H9 (cell line): ENCODE data around the gene WNT5B. TPM values are rescaled to one million over a fixed set of nuclear protein-coding genes. Genes with fewer than 3 reads are reported as not detected.

Experiments
- DNase-seq: peaks from one replicate; pipeline ENCODE4 v3.0.0-alpha.2; 2017
- H2AFZ ChIP-seq: one replicate; pipeline ENCODE4 v1.6.1; 2013; ENCODE audit warnings: mild to moderate bottlenecking, low read length, control low read depth, moderate library complexity
- H2AK5ac ChIP-seq: 2 replicates; pipeline ENCODE4 v1.6.1; 2013; ENCODE audit warnings: low read length, control low read depth, mixed read lengths; ENCODE audit not compliant: insufficient read length
- H2BK120ac ChIP-seq: one replicate; pipeline ENCODE4 v1.6.1; 2013; ENCODE audit warnings: low read depth, mild to moderate bottlenecking, low read length, control low read depth, inconsistent platforms; ENCODE audit not compliant: poor library complexity, severe bottlenecking
- H2BK12ac ChIP-seq: 2 replicates; pipeline ENCODE4 v1.6.1; 2013; ENCODE audit warnings: low read length, control low read depth, mixed read lengths, low read depth; ENCODE audit not compliant: insufficient read length
- H2BK15ac ChIP-seq: 2 replicates; pipeline ENCODE4 v1.6.1; 2013; ENCODE audit warnings: low read depth, low read length, control low read depth
- H2BK20ac ChIP-seq: one replicate; pipeline ENCODE4 v1.6.1; 2013; ENCODE audit warnings: low read depth, mild to moderate bottlenecking, low read length, control low read depth, inconsistent platforms; ENCODE audit not compliant: poor library complexity, severe bottlenecking
- H2BK5ac ChIP-seq: 2 replicates; pipeline ENCODE4 v1.6.1; 2013; ENCODE audit warnings: low read length, control low read depth, mixed read lengths; ENCODE audit not compliant: insufficient read length
- H3K14ac ChIP-seq: 2 replicates; pipeline ENCODE4 v1.6.1; 2013; ENCODE audit warnings: low read length, control low read depth; ENCODE audit not compliant: insufficient read depth
- H3K18ac ChIP-seq: 2 replicates; pipeline ENCODE4 v1.6.1; 2013; ENCODE audit warnings: low read depth, mild to moderate bottlenecking, mixed read lengths, low read length, control low read depth; ENCODE audit not compliant: insufficient read length
- H3K23ac ChIP-seq: 2 replicates; pipeline ENCODE4 v1.6.1; 2013; ENCODE audit warnings: low read length, control low read depth, mixed read lengths, low read depth; ENCODE audit not compliant: insufficient read length
- H3K23me2 ChIP-seq: 2 replicates; pipeline ENCODE4 v1.6.1; 2013; ENCODE audit warnings: low read depth, mild to moderate bottlenecking, mixed read lengths, low read length, control low read depth; ENCODE audit not compliant: insufficient read length, poor library complexity, severe bottlenecking
- H3K27ac ChIP-seq: 2 replicates; pipeline ENCODE4 v1.5.1; 2013; ENCODE audit warnings: low read length, control low read depth, mixed read lengths, low read depth; ENCODE audit not compliant: insufficient read length
- H3K27me3 ChIP-seq: 2 replicates; pipeline ENCODE4 v1.6.1; 2013; ENCODE audit warnings: low read length, control low read depth, inconsistent platforms; ENCODE audit not compliant: insufficient read depth
- H3K4ac ChIP-seq: 2 replicates; pipeline ENCODE4 v1.6.1; 2013; ENCODE audit warnings: low read depth, mild to moderate bottlenecking, control low read depth, inconsistent platforms, low read length, moderate library complexity
- H3K4me1 ChIP-seq: 2 replicates; pipeline ENCODE4 v1.6.1; 2013; ENCODE audit warnings: low read length, control low read depth, inconsistent platforms; ENCODE audit not compliant: insufficient read depth
- H3K4me2 ChIP-seq: 2 replicates; pipeline ENCODE4 v1.6.1; 2013; ENCODE audit warnings: low read length, control low read depth, mixed read lengths; ENCODE audit not compliant: insufficient read length, insufficient read depth
- H3K56ac ChIP-seq: 2 replicates; pipeline ENCODE4 v1.6.1; 2013; ENCODE audit warnings: low read depth, mild to moderate bottlenecking, mixed read lengths, low read length, control low read depth; ENCODE audit not compliant: insufficient read length
- H3K79me1 ChIP-seq: 2 replicates; pipeline ENCODE4 v1.6.1; 2013; ENCODE audit warnings: low read depth, mild to moderate bottlenecking, moderate library complexity, low read length, control low read depth, inconsistent platforms; ENCODE audit not compliant: insufficient read depth, poor library complexity, severe bottlenecking
- H3K79me2 ChIP-seq: 2 replicates; pipeline ENCODE4 v1.6.1; 2013; ENCODE audit warnings: low read length, control low read depth, inconsistent platforms; ENCODE audit not compliant: insufficient read depth
- H3K9ac ChIP-seq: 2 replicates; pipeline ENCODE4 v1.6.1; 2013; ENCODE audit warnings: low read length, control low read depth, mixed read lengths; ENCODE audit not compliant: insufficient read length; ENCODE audit errors: extremely low read depth
- H3K9me3 ChIP-seq: one replicate; pipeline ENCODE4 v1.6.1; 2013; ENCODE audit warnings: low read depth, low read length, inconsistent platforms; ENCODE audit not compliant: control insufficient read depth
- H3T11ph ChIP-seq: one replicate; pipeline ENCODE4 v1.6.1; 2013; ENCODE audit warnings: mild to moderate bottlenecking, low read length, control low read depth, inconsistent platforms
- H4K20me1 ChIP-seq: one replicate; pipeline ENCODE4 v1.6.1; 2013; ENCODE audit not compliant: control insufficient read depth, insufficient read length, insufficient read depth
- H4K5ac ChIP-seq: 2 replicates; pipeline ENCODE4 v1.6.1; 2013; ENCODE audit warnings: low read depth, mild to moderate bottlenecking, mixed read lengths, low read length, control low read depth; ENCODE audit not compliant: insufficient read length
- H4K8ac ChIP-seq: replicated peaks from 2 replicates; pipeline ENCODE4 v1.6.1; 2013; ENCODE audit warnings: low read length, control low read depth, mixed read lengths, low read depth; ENCODE audit not compliant: insufficient read length
- H4K91ac ChIP-seq: 2 replicates; pipeline ENCODE4 v1.6.1; 2013; ENCODE audit warnings: low read depth, mild to moderate bottlenecking, moderate library complexity, mixed read lengths, low read length, control low read depth; ENCODE audit not compliant: insufficient read length
- H3K27ac Mint-ChIP-seq, 3 experiments: 2 replicates in 2 of 3; 3 replicates in 1 of 3; pipeline ENCODE4 v1.8.0; 2020 to 2021; ENCODE audit warnings: mixed read lengths in 3 of 3, mild to moderate bottlenecking in 1 of 3, moderate library complexity in 1 of 3
- H3K27me3 Mint-ChIP-seq: 2 replicates; pipeline ENCODE4 v1.8.0; 2021; ENCODE audit warnings: low read depth, mild to moderate bottlenecking, moderate library complexity, mixed read lengths
- H3K36me3 Mint-ChIP-seq, 3 experiments: 2 replicates in 2 of 3; 3 replicates in 1 of 3; pipeline ENCODE4 v1.8.0; 2020 to 2021; ENCODE audit warnings: low read depth in 3 of 3, mixed read lengths in 3 of 3; ENCODE audit not compliant: insufficient read depth in 1 of 3
- H3K4me1 Mint-ChIP-seq, 2 experiments: 2 replicates each; pipeline ENCODE4 v1.8.0; 2020; ENCODE audit warnings: mixed read lengths in 2 of 2
- H3K4me3 Mint-ChIP-seq, 2 experiments: 2 replicates in 1 of 2; 3 replicates in 1 of 2; pipeline ENCODE4 v1.8.0; 2020 to 2021; ENCODE audit warnings: mild to moderate bottlenecking in 2 of 2, mixed read lengths in 2 of 2, moderate library complexity in 1 of 2
- H3K9me3 Mint-ChIP-seq, 2 experiments: 2 replicates in 1 of 2; 3 replicates in 1 of 2; pipeline ENCODE4 v1.8.0; 2020; ENCODE audit warnings: mild to moderate bottlenecking in 2 of 2, mixed read lengths in 2 of 2, moderate library complexity in 1 of 2
- CTCF ChIP-seq: fragments of 200-600 bp; sonication (generic); conservative IDR thresholded peaks from 3 replicates; pipeline ENCODE4 v1.8.0; 2021; ENCODE audit warnings: antibody characterized with exemption, mild to moderate bottlenecking
- WGBS: extraction: QIAGEN DNeasy Blood & Tissue Kit; methylation state at CpG from one replicate; pipeline ENCODE4 v1.1.7; 2013; ENCODE audit warnings: missing lambda C conversion rate, low lambda C conversion rate, mixed read lengths; ENCODE audit not compliant: insufficient read length; ENCODE audit errors: extremely low coverage; 5-methylcytosine and 5-hydroxymethylcytosine counted together
- total RNA-seq: library from RNA; stranded (reverse); gene quantifications from 2 replicates; pipeline ENCODE4 v1.2.1, GENCODE V29; 2021

WNT5B gene
- total RNA-seq, 1 experiment from 2014 or later: 1.5 TPM

- Histone ChIP-seq H3T11ph (no peak overlapping the region), H3K27me3 (peaks cover 32% of the 10 kb centered on the region; the same call in 1 of the 2 replicates), H3K14ac (no peak overlapping the region; the same call in 1 of the 2 replicates), H2BK5ac (no peak overlapping the region), H3K27ac (no peak overlapping the region), H3K23me2 (peaks cover 14% of the 10 kb centered on the region), H4K5ac (no peak overlapping the region), H2BK15ac (no peak overlapping the region), H2BK20ac (no peak overlapping the region), H3K9ac (no peak overlapping the region), H3K4ac (no peak overlapping the region), H3K56ac (no peak overlapping the region), H2AK5ac (no peak overlapping the region), H4K20me1 (no peaks in the 10 kb centered on the region), H2AFZ (no peak overlapping the region), H3K79me2 (no peaks in the 10 kb centered on the region), H4K91ac (no peak overlapping the region), H3K4me2 (no peak overlapping the region), H3K23ac (no peak overlapping the region), H3K79me1 (no peaks in the 10 kb centered on the region), H2BK12ac (no peak overlapping the region), H4K8ac (no peak overlapping the region), H2BK120ac (no peak overlapping the region), H3K18ac (no peak overlapping the region), H3K9me3 (no peaks in the 10 kb centered on the region), H3K4me1 (peaks cover 2% of the 10 kb centered on the region)
- no peak overlapping the region for H3K4me3 Mint-ChIP-seq
- peaks cover 0 to 4% of the 10 kb centered on the region in 2 experiments; a peak in 1 of 5 replicates for H3K9me3 Mint-ChIP-seq
- peak overlapping the region in 1 of 3 experiments; percentile 80; a peak in 1 of 7 replicates for H3K27ac Mint-ChIP-seq
- H3K27me3 Mint-ChIP-seq: peaks cover 83% of the 10 kb centered on the region
- no CpG with 5 or more reads among the region's 14 CpGs for WGBS
- TF ChIP-seq CTCF: no peak
- peaks cover 42 to 56% of the 10 kb centered on the region in 2 experiments for H3K4me1 Mint-ChIP-seq
- no peak for DNase-seq
- peaks cover 0 to 1% (median 0%) of the 10 kb centered on the region in 3 experiments; a peak in 1 of 7 replicates for H3K36me3 Mint-ChIP-seq
Observed at GRCh38 chr12:1632702-1633101, 3.7 kb downstream of the WNT5B start.
